H1 (cell line): ENCODE results near the gene SLC15A3. TPM values are rescaled to one million over a fixed set of nuclear protein-coding genes. Genes with fewer than 3 reads are reported as not detected.

Experiments used
- BACH1 ChIP-seq: IDR thresholded peaks from 2 replicates; pipeline ENCODE4 v1.6.1; 2012; ENCODE audit warnings: low read length, improper control_type of control experiment
- BCL11A ChIP-seq, 2 experiments: IDR thresholded peaks; one replicate each; pipeline ENCODE4 v1.6.1; 2011; ENCODE audit warnings: low read depth in 2 of 2, low read length in 2 of 2, mild to moderate bottlenecking in 2 of 2
- CHD1 ChIP-seq: IDR thresholded peaks from 2 replicates; pipeline ENCODE4 v1.6.1; 2012; ENCODE audit warnings: low read depth, low read length, improper control_type of control experiment
- CREB1 ChIP-seq: IDR thresholded peaks from 2 replicates; pipeline ENCODE4 v1.6.1; 2012; ENCODE audit warnings: inconsistent platforms
- EP300 ChIP-seq, 2 experiments: IDR thresholded peaks; 1 replicate in 1 of 2; 2 replicates in 1 of 2; pipeline ENCODE4 v1.6.1; 2011 to 2012; ENCODE audit warnings: low read depth in 2 of 2, low read length in 2 of 2, mild to moderate bottlenecking in 2 of 2, borderline replicate concordance in 1 of 2, inconsistent platforms in 1 of 2, moderate library complexity in 1 of 2
- GABPA ChIP-seq: IDR thresholded peaks from 2 replicates; pipeline ENCODE4 v1.6.1; 2011; ENCODE audit warnings: mild to moderate bottlenecking, low read length, moderate library complexity, borderline replicate concordance; ENCODE audit not compliant: insufficient read depth
- JUND ChIP-seq: IDR thresholded peaks from 2 replicates; pipeline ENCODE4 v1.6.1; 2011; ENCODE audit warnings: mild to moderate bottlenecking, improper control_type of control experiment, low read length
- KDM1A ChIP-seq: fragments of 200-600, 300-600 bp; sonication (generic); IDR thresholded peaks from 2 replicates; pipeline ENCODE4 v1.7.1; 2016; ENCODE audit warnings: mild to moderate bottlenecking, low read length, borderline replicate concordance
- KDM5A ChIP-seq: fragments of 200-600 bp; IDR thresholded peaks from 2 replicates; pipeline ENCODE4 v1.7.1; 2012; ENCODE audit warnings: mild to moderate bottlenecking, low read length, inconsistent platforms, mixed read lengths
- MAFK ChIP-seq: IDR thresholded peaks from 2 replicates; pipeline ENCODE4 v1.6.1; 2012; ENCODE audit warnings: low read depth, mild to moderate bottlenecking, improper control_type of control experiment, low read length
- NANOG ChIP-seq: IDR thresholded peaks from 2 replicates; pipeline ENCODE4 v1.6.1; 2011; ENCODE audit warnings: low read length, low read depth, mild to moderate bottlenecking, inconsistent platforms; ENCODE audit not compliant: insufficient read depth, poor library complexity, severe bottlenecking
- NRF1 ChIP-seq: IDR thresholded peaks from 2 replicates; pipeline ENCODE4 v1.6.1; 2011; ENCODE audit warnings: mild to moderate bottlenecking, low read depth, low read length, improper control_type of control experiment
- POU5F1 ChIP-seq: IDR thresholded peaks from 2 replicates; pipeline ENCODE4 v1.6.1; 2011; ENCODE audit warnings: low read depth, mild to moderate bottlenecking, low read length, moderate library complexity
- RAD21 ChIP-seq, 2 experiments: IDR thresholded peaks in 1 of 2; conservative IDR thresholded peaks in 1 of 2; 2 replicates each; pipeline ENCODE4 v1.6.1; 2011; ENCODE audit warnings: low read depth in 2 of 2, low read length in 2 of 2, improper control_type of control experiment in 1 of 2, inconsistent platforms in 1 of 2, mild to moderate bottlenecking in 1 of 2, moderate library complexity in 1 of 2
- RFX5 ChIP-seq: IDR thresholded peaks from 2 replicates; pipeline ENCODE4 v1.6.1; 2011; ENCODE audit warnings: low read depth, low read length, improper control_type of control experiment, borderline replicate concordance
- RXRA ChIP-seq: IDR thresholded peaks from 2 replicates; pipeline ENCODE4 v1.6.1; 2011; ENCODE audit warnings: low read depth, mild to moderate bottlenecking, low read length, moderate library complexity; ENCODE audit not compliant: insufficient read depth
- SIN3A ChIP-seq, 2 experiments: IDR thresholded peaks in 1 of 2; conservative IDR thresholded peaks in 1 of 2; 2 replicates each; pipeline ENCODE4 v1.6.1; 2011 to 2012; ENCODE audit warnings: low read length in 2 of 2, improper control_type of control experiment in 1 of 2, low read depth in 1 of 2, mild to moderate bottlenecking in 1 of 2
- SIX5 ChIP-seq: IDR thresholded peaks from 2 replicates; pipeline ENCODE4 v1.6.1; 2011; ENCODE audit warnings: mild to moderate bottlenecking, low read depth, low read length
- SP1 ChIP-seq: IDR thresholded peaks from 2 replicates; pipeline ENCODE4 v1.6.1; 2011; ENCODE audit warnings: low read depth, low read length
- SRF ChIP-seq: IDR thresholded peaks from 2 replicates; pipeline ENCODE4 v1.6.1; 2011; ENCODE audit warnings: mild to moderate bottlenecking, low read depth, low read length, moderate library complexity
- SUZ12 ChIP-seq: fragments of 200-600 bp; sonication (generic); IDR thresholded peaks from 2 replicates; pipeline ENCODE4 v1.6.1; 2012; ENCODE audit warnings: mild to moderate bottlenecking, inconsistent platforms, low read length, moderate library complexity, mixed read lengths
- USF2 ChIP-seq: IDR thresholded peaks from 2 replicates; pipeline ENCODE4 v1.6.1; 2011; ENCODE audit warnings: low read length, improper control_type of control experiment
- ZNF274 ChIP-seq: IDR thresholded peaks from 2 replicates; pipeline ENCODE4 v1.7.0; 2012; ENCODE audit warnings: low read length, borderline replicate concordance; ENCODE audit errors: extremely low read depth
- polyA plus RNA-seq, 7 experiments: library from polyadenylated mRNA; depleted of rRNA in 3 of 7; stranded (reverse) in 5 of 7; unstranded in 2 of 7; fragments of >200 nt in 5 of 7; fragments of 200-250 nt in 2 of 7; gene quantifications; 1 replicate in 5 of 7; 2 replicates in 1 of 7; 4 replicates in 1 of 7; pipeline versions ENCODE4 v1.2.1 to v1.2.3, GENCODE V29; 2011 to 2013; ENCODE audit warnings: missing spikeins in 2 of 7, mixed read lengths in 2 of 7
- total RNA-seq: library from RNA; stranded (reverse); fragmentation: NEBNext Ultra II Directional; extraction: Animal tissue kit (Norgen Biotek cat#: 25700); gene quantifications from 2 replicates; pipeline ENCODE4 v1.2.1, GENCODE V29; 2021

Gene SLC15A3
- total and polyA plus RNA-seq, 2 of the 8 experiments (the other 6 are each of a cell fraction or from before 2014, with no cell fraction given): 25.8 to 31.0 TPM

GRCh38 chr11:60906132-60906972 lies 45.6 kb downstream of the SLC15A3 start, which contains the start of gene PRPF19 (continued):
- TF ChIP-seq CHD1: no peak
- TF ChIP-seq GABPA: 0 out of 2 replicates have a peak, but pooled peaks have one; percentile 37
- TF ChIP-seq RAD21 (IDR thresholded peaks at IDR 0.05 in 1 of 2, conservative IDR thresholded peaks at IDR 0.05 in 1 of 2; ENCODE audit: low read depth in 2 of 2, low read length in 2 of 2): no peak
- no peak for TF ChIP-seq SRF
- TF ChIP-seq RXRA: no peak
- no peak for TF ChIP-seq SUZ12
- peak; percentile 71 for TF ChIP-seq KDM1A
- TF ChIP-seq RFX5: no peak
- TF ChIP-seq POU5F1: no peak
- no peak for TF ChIP-seq ZNF274
- TF ChIP-seq SIN3A (conservative IDR thresholded peaks at IDR 0.05 in 1 of 2, IDR thresholded peaks at IDR 0.05 in 1 of 2; ENCODE audit: low read depth in 1 of 2, low read length in 2 of 2): peak in 1 of 2 experiments; percentile 75; a peak in 2 of 4 replicates
- no peak for TF ChIP-seq EP300 (IDR thresholded peaks at IDR 0.05; ENCODE audit: borderline replicate concordance in 1 of 2, low read depth in 2 of 2, low read length in 2 of 2)
- TF ChIP-seq SP1: no peak
- no peak for TF ChIP-seq BCL11A (IDR thresholded peaks at IDR 0.05; ENCODE audit: low read depth in 2 of 2, low read length in 2 of 2)
- no peak for TF ChIP-seq NRF1
- TF ChIP-seq KDM5A: no peak
- no peak for TF ChIP-seq BACH1
- TF ChIP-seq MAFK: no peak
- TF ChIP-seq JUND: no peak
- peak; percentile 33; the same call in 1 of the 2 replicates for TF ChIP-seq USF2
- TF ChIP-seq SIX5: peak; percentile 53
- TF ChIP-seq CREB1: 0 out of 2 replicates have a peak, but pooled peaks have one; percentile 10
- TF ChIP-seq NANOG: no peak
